Neural cell (in vitro differentiated cells): ENCODE measurements around the gene RABEP2. TPM values are rescaled to one million over a fixed set of nuclear protein-coding genes. Genes with fewer than 3 reads are reported as not detected.
A peak's percentile ranks its signal among the peaks of the same experiment; 100 is the strongest.

Experiments
- H2AFZ ChIP-seq: fragments of 200-600, 300-800 bp; sonication (generic), shearing (Covaris generic); 2 replicates; pipeline ENCODE4 v1.6.0; 2014; ENCODE audit warnings: low read depth, mild to moderate bottlenecking, antibody characterized with exemption, low read length, moderate library complexity
- H3F3A ChIP-seq: fragments of 200-600 bp; shearing (Covaris generic); 2 replicates; pipeline ENCODE4 v1.6.1; 2016; ENCODE audit warnings: mild to moderate bottlenecking, moderate library complexity, mixed read lengths, antibody characterized with exemption, low read length; ENCODE audit not compliant: insufficient read depth, poor library complexity, severe bottlenecking
- H3K27ac ChIP-seq: fragments of 200-600, 300-800 bp; sonication (generic), shearing (Covaris generic); 2 replicates; pipeline ENCODE4 v1.5.1; 2014; ENCODE audit warnings: mild to moderate bottlenecking, low read length, moderate library complexity
- H3K27me3 ChIP-seq: fragments of 300-800, 200-600 bp; sonication (generic), shearing (Covaris generic); 2 replicates; pipeline ENCODE4 v1.6.0; 2014; ENCODE audit warnings: mild to moderate bottlenecking, low read depth, low read length, moderate library complexity; ENCODE audit not compliant: insufficient read depth
- H3K36me3 ChIP-seq: fragments of 300-800, 200-600 bp; sonication (generic), shearing (Covaris generic); 2 replicates; pipeline ENCODE4 v1.5.1; 2014; ENCODE audit warnings: mild to moderate bottlenecking, antibody characterized with exemption, low read length, moderate library complexity; ENCODE audit not compliant: insufficient read depth
- H3K4me2 ChIP-seq: fragments of 300-800, 200-600 bp; sonication (generic), shearing (Covaris generic); 2 replicates; pipeline ENCODE4 v1.6.0; 2014; ENCODE audit warnings: mild to moderate bottlenecking, low read length
- H3K4me3 ChIP-seq: fragments of 300-800, 200-600 bp; sonication (generic), shearing (Covaris generic); 2 replicates; pipeline ENCODE4 v1.5.1; 2014; ENCODE audit warnings: mild to moderate bottlenecking, low read length, moderate library complexity
- H3K79me2 ChIP-seq: fragments of 200-600 bp; shearing (Covaris generic); replicated peaks from 2 replicates; pipeline ENCODE4 v1.6.0; 2014; ENCODE audit warnings: mild to moderate bottlenecking, low read length, moderate library complexity; ENCODE audit not compliant: insufficient read depth
- H3K9ac ChIP-seq: fragments of 300-800, 200-600 bp; sonication (generic), shearing (Covaris generic); 2 replicates; pipeline ENCODE4 v1.6.1; 2016; ENCODE audit warnings: mild to moderate bottlenecking, low read length, mixed read lengths
- H3K9me2 ChIP-seq: fragments of 200-600 bp; shearing (Covaris generic); 2 replicates; pipeline ENCODE4 v1.6.1; 2016; ENCODE audit warnings: mild to moderate bottlenecking, low read length, mixed read lengths; ENCODE audit not compliant: insufficient read depth
- H3K9me3 ChIP-seq: fragments of 200-600, 300-800 bp; sonication (generic), shearing (Covaris generic); 2 replicates; pipeline ENCODE4 v1.6.1; 2016; ENCODE audit warnings: mild to moderate bottlenecking, mixed run types, low read length, moderate library complexity, mixed read lengths
- H4K20me1 ChIP-seq: fragments of 200-600 bp; shearing (Covaris generic); 2 replicates; pipeline ENCODE4 v1.6.1; 2016; ENCODE audit warnings: mild to moderate bottlenecking, mixed run types; ENCODE audit not compliant: insufficient read depth
- EP300 ChIP-seq: fragments of 450-650 bp; conservative IDR thresholded peaks from 2 replicates; pipeline ENCODE4 v1.6.1; 2014; ENCODE audit warnings: antibody characterized with exemption, mild to moderate bottlenecking, moderate library complexity; ENCODE audit not compliant: poor library complexity, severe bottlenecking
- EZH2 ChIP-seq: fragments of 200-600, 300-800 bp; shearing (Covaris generic), sonication (generic); IDR thresholded peaks from 2 replicates; pipeline ENCODE4 v1.6.1; 2014; ENCODE audit warnings: antibody characterized with exemption, low read length, borderline replicate concordance, mild to moderate bottlenecking; ENCODE audit not compliant: insufficient read depth, poor library complexity, severe bottlenecking
- MXI1 ChIP-seq: fragments of 450-650 bp; conservative IDR thresholded peaks from 2 replicates; pipeline ENCODE4 v1.6.1; 2014; ENCODE audit warnings: antibody characterized with exemption, mild to moderate bottlenecking; ENCODE audit not compliant: poor library complexity, severe bottlenecking
- RAD21 ChIP-seq: fragments of 450-650 bp; conservative IDR thresholded peaks from 2 replicates; pipeline ENCODE4 v1.6.1; 2014; ENCODE audit warnings: antibody characterized with exemption, mild to moderate bottlenecking, moderate library complexity
- SMC3 ChIP-seq: fragments of 450-650 bp; conservative IDR thresholded peaks from 2 replicates; pipeline ENCODE4 v1.6.1; 2014; ENCODE audit warnings: antibody characterized with exemption, mild to moderate bottlenecking, moderate library complexity; ENCODE audit not compliant: poor library complexity
- TAF1 ChIP-seq: IDR thresholded peaks from 2 replicates; pipeline ENCODE4 v1.6.1; 2012; ENCODE audit warnings: low read depth
- polyA plus RNA-seq: library from polyadenylated mRNA; depleted of rRNA; stranded (reverse); fragments of >200 nt; gene quantifications from 2 replicates; pipeline ENCODE4 v1.2.3, GENCODE V29; 2014
- TF ChIP-seq, protein P1 (sequence below): IDR thresholded peaks from 2 replicates; pipeline ENCODE4 v1.6.1; 2012; ENCODE audit warnings: borderline replicate concordance
- TF ChIP-seq, protein P2 (sequence below): fragments of 450-650 bp; IDR thresholded peaks from 2 replicates; pipeline ENCODE4 v1.5.1; 2014; ENCODE audit warnings: antibody characterized with exemption, mild to moderate bottlenecking, moderate library complexity; ENCODE audit not compliant: poor library complexity, severe bottlenecking

The RABEP2 gene
- polyA plus RNA-seq, 1 donor from 2014 or later, result 27.5 TPM

DNA sequence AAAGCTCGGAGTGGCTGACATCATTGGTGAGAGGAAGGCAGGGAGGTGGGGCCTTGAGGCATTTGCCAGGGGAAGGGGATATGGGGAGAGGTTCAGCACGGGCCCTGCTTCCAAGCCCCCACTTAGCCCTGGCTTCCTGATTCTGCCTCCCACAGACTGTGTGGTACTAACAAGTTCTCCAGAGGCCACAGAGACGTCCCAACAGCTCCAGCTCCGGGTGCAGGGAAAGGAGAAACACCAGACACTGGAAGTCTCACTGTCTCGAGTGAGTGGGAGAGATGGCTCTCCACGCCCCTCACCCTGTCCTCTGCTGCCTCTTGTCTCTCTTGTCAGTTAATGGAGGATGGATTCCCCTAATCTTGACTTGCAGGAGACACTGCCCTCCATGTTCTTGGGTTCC lies 33.8 kb upstream of the RABEP2 start:
- TF ChIP-seq EZH2, result no peak
- TF ChIP-seq SMC3, result no peak
- Histone ChIP-seq H3K4me2 (no peak overlapping the region), H3K36me3 (no peaks in the 10 kb centered on the region), H2AFZ (no peak overlapping the region), H3K9me3 (no peaks in the 10 kb centered on the region), H4K20me1 (no peaks in the 10 kb centered on the region), H3F3A (no peaks in the 10 kb centered on the region), H3K9me2 (no peaks in the 10 kb centered on the region), H3K27me3 (no peaks in the 10 kb centered on the region), H3K27ac (no peak overlapping the region), H3K9ac (no peak overlapping the region), H3K79me2 (no peaks in the 10 kb centered on the region), H3K4me3 (no peak overlapping the region)

DNA sequence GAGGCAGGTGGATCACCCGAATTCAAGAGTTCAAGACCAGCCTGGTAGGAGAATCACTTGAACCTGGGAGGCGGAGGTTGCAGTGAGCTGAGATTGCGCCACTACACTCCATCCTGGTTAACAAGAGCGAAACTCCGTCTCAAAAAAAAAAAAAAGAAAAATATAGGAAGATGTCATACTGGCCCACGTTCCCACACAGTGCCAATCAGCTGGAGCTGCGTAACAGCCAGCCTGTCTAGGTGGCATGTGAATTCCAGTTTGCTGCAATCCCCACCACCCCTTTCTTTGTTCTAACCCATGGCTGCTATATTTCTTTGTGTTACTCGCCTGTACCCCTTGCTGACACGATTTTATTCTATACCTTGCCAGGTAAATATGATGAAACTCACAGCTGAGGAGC lies 33.2 kb upstream of the RABEP2 start:
- Histone ChIP-seq H3K4me3 (no peak overlapping the region), H3F3A (no peaks in the 10 kb centered on the region), H3K4me2 (no peak overlapping the region), H3K79me2 (no peaks in the 10 kb centered on the region), H3K36me3 (no peaks in the 10 kb centered on the region), H3K9me3 (no peaks in the 10 kb centered on the region), H3K27me3 (no peaks in the 10 kb centered on the region), H3K9me2 (no peaks in the 10 kb centered on the region), H3K27ac (no peak overlapping the region), H4K20me1 (no peaks in the 10 kb centered on the region), H2AFZ (no peak overlapping the region), H3K9ac (no peak overlapping the region)
- TF ChIP-seq, protein P1, sequence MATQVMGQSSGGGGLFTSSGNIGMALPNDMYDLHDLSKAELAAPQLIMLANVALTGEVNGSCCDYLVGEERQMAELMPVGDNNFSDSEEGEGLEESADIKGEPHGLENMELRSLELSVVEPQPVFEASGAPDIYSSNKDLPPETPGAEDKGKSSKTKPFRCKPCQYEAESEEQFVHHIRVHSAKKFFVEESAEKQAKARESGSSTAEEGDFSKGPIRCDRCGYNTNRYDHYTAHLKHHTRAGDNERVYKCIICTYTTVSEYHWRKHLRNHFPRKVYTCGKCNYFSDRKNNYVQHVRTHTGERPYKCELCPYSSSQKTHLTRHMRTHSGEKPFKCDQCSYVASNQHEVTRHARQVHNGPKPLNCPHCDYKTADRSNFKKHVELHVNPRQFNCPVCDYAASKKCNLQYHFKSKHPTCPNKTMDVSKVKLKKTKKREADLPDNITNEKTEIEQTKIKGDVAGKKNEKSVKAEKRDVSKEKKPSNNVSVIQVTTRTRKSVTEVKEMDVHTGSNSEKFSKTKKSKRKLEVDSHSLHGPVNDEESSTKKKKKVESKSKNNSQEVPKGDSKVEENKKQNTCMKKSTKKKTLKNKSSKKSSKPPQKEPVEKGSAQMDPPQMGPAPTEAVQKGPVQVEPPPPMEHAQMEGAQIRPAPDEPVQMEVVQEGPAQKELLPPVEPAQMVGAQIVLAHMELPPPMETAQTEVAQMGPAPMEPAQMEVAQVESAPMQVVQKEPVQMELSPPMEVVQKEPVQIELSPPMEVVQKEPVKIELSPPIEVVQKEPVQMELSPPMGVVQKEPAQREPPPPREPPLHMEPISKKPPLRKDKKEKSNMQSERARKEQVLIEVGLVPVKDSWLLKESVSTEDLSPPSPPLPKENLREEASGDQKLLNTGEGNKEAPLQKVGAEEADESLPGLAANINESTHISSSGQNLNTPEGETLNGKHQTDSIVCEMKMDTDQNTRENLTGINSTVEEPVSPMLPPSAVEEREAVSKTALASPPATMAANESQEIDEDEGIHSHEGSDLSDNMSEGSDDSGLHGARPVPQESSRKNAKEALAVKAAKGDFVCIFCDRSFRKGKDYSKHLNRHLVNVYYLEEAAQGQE, result no peak
- TF ChIP-seq RAD21 (no peak), TAF1 (no peak), MXI1 (no peak), EP300 (no peak), EZH2 (no peak)
- TF ChIP-seq, protein P2, sequence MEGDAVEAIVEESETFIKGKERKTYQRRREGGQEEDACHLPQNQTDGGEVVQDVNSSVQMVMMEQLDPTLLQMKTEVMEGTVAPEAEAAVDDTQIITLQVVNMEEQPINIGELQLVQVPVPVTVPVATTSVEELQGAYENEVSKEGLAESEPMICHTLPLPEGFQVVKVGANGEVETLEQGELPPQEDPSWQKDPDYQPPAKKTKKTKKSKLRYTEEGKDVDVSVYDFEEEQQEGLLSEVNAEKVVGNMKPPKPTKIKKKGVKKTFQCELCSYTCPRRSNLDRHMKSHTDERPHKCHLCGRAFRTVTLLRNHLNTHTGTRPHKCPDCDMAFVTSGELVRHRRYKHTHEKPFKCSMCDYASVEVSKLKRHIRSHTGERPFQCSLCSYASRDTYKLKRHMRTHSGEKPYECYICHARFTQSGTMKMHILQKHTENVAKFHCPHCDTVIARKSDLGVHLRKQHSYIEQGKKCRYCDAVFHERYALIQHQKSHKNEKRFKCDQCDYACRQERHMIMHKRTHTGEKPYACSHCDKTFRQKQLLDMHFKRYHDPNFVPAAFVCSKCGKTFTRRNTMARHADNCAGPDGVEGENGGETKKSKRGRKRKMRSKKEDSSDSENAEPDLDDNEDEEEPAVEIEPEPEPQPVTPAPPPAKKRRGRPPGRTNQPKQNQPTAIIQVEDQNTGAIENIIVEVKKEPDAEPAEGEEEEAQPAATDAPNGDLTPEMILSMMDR, result no peak

DNA sequence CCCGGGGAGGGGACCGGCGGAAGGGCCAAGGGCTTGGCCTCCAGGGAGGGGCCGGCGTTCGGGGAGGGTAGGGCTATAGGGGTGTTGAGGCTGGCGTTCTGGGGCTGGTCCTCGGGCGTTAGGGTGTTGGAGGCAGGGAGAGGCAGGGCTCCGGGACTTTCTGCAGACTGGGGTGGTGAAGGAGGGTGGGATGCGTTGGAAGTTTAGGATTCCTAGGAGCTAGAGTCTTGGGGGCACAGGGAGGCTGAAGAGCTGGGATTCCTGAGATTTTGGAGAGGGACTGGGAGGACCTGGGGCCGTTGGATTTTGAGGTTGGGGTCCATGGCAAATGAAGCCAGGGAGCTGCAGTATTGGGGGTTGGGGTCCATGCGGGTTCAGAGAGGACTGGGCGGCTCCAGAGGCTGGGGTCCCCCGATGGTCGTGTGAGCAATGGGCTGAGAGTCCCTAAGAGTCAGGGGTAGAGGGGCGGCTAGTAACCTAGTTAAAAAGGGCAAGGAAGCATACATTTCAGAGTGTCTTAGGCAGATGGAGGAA lies 26.4 kb upstream of the RABEP2 start:
- Histone ChIP-seq H3K27me3 (no peaks in the 10 kb centered on the region), H3K27ac (peak overlapping the region; percentile 49), H3K4me3 (peak overlapping the region; percentile 91), H2AFZ (peak overlapping the region; percentile 76), H3K9me2 (no peaks in the 10 kb centered on the region), H3K4me2 (peak overlapping the region; percentile 77), H3K9ac (peak overlapping the region; percentile 74), H3F3A (no peaks in the 10 kb centered on the region), H3K79me2 (peaks cover 14% of the 10 kb centered on the region), H3K9me3 (no peaks in the 10 kb centered on the region), H3K36me3 (no peaks in the 10 kb centered on the region), H4K20me1 (no peaks in the 10 kb centered on the region)
- no peak for TF ChIP-seq RAD21
- TF ChIP-seq SMC3, result no peak
- no peak for TF ChIP-seq EP300
- TF ChIP-seq, protein P1, result no peak
- no peak for TF ChIP-seq EZH2
- TF ChIP-seq, protein P2, result no peak
- no peak for TF ChIP-seq TAF1
- no peak for TF ChIP-seq MXI1
